ENCODE results near the gene TRPV3.

GRCh38 chr17:3544365-3544764, 13.2 kb downstream of the TRPV3 start:
- TF ChIP-seq, protein P1, sequence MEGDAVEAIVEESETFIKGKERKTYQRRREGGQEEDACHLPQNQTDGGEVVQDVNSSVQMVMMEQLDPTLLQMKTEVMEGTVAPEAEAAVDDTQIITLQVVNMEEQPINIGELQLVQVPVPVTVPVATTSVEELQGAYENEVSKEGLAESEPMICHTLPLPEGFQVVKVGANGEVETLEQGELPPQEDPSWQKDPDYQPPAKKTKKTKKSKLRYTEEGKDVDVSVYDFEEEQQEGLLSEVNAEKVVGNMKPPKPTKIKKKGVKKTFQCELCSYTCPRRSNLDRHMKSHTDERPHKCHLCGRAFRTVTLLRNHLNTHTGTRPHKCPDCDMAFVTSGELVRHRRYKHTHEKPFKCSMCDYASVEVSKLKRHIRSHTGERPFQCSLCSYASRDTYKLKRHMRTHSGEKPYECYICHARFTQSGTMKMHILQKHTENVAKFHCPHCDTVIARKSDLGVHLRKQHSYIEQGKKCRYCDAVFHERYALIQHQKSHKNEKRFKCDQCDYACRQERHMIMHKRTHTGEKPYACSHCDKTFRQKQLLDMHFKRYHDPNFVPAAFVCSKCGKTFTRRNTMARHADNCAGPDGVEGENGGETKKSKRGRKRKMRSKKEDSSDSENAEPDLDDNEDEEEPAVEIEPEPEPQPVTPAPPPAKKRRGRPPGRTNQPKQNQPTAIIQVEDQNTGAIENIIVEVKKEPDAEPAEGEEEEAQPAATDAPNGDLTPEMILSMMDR (IDR thresholded peaks at IDR 0.05; ENCODE audit: insufficient read depth, low read depth, low read length) = no peak
- no peak for TF ChIP-seq EZH2 (IDR thresholded peaks at IDR 0.05; ENCODE audit: insufficient read depth, low read length)

Measured in astrocyte (in vitro differentiated cells and primary cell).